Dedifferentiated amniotic fluid mesenchymal stem cell (primary cell): ENCODE results near the gene TDP1.

Experiments
- DNase-seq: peaks from one replicate; pipeline ENCODE4 v3.0.0-alpha.2; 2016; ENCODE audit errors: extremely low spot score

The TDP1 gene

DNA sequence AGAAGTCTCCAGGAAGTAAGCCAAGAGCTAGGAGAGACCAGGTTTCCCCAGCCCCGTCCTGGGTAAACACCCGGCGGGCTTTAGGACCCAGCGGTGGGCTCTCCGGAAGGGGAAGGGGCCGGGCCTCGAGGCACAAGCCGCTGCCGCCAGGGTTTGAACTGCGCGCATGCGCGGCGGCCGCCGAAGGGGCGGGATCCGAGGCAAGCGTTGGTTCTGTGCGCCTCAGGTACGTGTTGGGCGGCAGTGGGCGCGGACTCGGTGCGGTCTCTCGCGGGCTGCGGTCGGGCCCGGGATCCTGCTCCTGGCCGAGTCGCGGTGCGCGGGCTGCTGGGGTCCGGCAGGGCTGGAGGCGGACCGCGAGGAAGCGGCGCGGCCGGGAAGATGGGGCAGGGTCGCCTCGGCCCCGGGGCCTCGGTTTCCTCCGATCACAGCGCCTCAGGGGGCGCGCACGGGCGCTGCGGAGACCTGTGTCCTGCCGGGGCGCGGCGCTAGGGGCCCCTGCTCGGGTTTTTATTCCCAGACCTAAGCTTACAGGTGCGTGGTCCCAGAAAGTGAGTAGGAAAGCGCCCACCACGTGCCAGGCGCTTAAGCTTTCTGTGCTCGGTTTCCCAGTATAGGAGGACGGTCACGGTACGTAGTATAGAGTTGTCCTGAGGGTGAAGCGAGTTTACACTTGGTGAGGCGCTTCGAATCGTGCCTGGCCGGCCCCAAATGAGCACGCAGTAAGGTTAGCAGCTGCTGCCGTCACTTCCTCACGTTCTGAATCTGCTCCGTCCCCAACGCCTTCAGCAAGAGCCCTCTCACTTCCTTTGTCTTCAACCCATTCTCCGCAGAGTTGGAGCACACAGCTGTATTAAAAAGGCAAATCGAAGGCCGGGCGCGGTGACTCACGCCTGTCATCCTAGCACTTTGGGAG is at the start of gene TDP1:
Gene TDP1 (plus strand): TSS at position 183 of the 916 bp plus-strand sequence. CDS start 7,188 bp downstream, outside the sequence.
- peak; percentile 83 for DNase-seq

DNA sequence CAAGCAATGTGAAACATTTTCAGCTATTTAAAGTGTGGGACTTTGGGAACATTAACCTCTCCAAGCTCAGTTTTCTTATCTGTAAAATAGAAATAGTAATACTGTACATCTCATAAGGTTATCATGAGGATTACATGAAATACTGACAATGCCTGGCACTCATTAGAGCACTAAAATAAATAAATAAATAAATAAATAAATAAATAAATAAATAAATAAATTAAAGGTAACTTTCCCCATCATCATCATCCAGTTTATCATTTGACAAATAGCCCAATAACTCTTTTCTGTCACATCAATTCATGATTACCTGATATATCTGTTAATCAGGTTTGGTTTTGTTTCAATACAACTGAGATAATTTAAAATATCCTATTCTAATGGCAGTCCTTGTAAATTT is 49.7 kb upstream of the TDP1 start:
- DNase-seq, result no peak

DNA sequence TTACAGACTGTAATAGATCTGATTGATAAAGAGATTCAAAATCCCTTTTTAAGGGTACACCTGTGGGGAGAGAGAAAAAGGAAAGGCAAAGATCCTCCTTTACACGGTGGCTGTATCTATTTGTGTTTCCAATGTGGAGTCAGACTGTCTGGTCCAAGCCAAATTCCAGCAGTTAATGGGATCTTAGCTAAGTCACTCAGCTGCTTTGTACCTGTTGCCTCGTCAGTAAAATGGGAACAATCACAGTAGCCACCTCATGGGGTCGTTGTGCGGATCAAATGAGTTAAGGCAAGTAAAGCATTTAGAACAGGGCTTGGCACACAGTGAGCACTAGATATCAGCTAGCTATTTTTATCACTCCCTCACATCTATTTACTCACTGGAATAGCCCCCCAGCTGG is 48.1 kb upstream of the TDP1 start:
- no peak for DNase-seq

DNA sequence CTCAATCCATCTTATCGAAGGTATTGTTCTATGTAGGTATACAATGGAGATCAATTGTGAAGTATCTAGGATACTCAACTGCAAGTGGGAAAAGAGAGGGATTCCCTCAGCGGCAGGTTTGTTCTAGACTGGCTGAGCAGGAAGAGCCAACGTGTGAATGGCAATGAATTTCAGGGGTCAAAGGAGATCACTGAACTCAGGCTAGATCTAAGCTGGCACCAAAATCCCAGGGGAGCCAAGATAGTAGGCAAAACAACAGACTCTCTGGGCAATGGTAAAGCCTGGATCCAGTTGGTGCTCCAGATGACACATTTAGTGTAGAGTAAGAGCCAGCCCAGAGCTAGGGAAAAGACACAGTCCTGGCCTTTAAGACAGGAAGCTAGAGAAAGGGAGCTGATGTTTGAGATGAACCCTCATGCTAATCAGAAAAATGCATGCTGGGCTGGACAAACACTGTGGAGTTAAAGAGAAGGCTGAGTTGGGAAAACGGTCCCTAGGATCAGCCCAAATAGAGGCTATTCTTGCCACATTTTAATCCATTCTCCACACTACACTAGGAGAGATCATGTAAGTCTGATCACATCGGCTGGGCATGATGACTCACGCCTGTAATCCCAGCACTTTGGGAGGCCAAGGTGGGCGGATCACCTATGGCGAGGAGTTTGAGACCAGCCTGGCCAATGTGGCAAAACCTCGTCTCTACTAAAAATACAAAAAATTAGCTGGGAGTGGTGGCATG is 46.8 kb upstream of the TDP1 start:
- no peak for DNase-seq

DNA sequence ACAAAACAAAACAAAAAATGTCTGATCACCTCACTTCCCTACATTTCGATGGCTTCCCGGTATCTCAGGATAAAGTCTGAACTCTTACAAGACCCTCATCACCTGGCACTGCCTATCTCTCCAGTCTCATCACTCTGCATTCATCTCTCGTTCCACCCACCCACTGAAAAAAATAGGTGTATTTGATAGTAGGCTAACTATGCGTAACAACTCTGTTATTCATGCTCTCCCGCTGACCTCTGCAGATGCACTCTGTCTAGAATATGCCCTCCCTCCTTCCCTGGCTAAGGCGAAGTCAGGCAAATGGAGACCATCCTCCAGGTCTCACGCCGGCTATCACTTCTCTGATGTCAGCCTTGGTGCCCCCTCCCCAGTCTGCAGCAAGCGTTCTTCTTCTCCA is 46.1 kb upstream of the TDP1 start:
- no peak for DNase-seq

DNA sequence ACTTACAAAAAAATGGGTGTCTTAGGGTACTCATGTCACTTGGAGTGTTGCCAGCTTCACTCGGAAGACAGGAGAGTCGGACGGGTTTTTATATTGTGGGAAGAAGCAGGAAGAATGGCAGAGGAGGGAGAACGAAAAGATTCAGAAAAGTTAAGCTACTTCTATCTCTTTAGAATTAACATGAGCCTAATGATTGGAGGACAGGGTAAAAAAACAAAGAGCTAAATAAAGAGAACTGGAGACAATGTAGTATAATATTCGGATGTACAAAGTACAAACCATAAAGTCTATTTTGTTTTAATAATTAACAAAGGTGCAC is 45.1 kb upstream of the TDP1 start:
- DNase-seq, result no peak

DNA sequence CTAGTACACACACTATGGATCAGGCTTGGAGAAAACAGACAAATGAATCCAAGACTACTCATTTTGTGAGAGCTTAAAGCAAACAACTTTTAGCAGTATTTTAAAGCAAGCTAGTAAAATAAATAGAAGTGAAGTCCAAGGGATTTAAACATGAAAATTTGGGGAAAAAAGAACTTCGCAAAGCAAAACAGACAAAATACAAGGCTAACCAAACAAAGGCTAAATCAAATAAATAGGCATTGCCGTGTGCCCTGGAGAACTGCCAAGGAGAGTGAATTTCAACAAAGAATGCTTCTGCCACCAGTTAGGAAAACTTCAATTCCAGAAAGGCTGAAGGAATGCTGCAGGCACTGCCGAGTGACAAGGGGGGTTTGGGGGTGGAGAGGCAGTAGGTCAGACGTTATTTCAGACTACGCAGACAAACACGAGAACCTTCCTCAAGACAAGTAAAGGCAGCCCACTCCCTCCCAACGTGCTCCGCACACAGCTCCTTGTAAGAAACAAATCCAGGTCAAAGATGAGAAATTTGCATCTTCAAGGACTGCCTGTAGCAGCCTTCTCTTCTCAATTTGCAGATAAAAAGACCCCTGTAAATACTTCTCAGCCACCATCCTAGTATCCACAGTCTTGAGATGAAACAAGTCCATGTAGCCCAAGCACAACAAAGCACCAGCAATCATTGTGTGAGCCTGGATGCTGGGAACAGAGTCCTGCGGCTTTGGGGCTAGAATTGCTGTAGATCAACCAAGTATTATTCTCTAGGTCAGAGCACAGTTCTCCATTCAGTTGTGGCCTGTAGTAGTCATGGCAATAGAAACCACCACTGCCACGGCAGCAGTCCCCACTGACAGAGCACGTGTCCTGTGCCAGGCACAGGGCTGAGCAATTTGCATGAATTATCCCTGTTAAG is 44.5 kb upstream of the TDP1 start:
- peak; percentile 76 for DNase-seq

DNA sequence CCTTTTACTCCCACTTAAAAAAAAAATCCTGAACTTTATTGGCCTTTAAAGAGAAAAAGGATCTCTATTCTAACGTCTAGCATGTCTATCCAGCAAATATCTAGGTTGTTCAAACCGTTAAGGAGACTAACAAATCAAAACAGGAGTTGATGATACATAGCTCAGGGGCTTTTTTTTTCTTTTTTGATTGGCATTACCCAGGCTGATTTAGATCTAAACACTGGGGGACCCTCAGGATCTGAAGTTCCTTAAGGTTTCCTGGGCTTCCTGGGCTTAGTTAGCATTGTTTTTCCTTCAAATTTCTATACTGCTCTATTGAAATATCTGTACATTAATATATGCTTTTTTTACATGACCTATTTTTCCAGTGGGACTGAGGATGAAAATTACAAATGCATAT is 43.5 kb upstream of the TDP1 start:
- no peak for DNase-seq

DNA sequence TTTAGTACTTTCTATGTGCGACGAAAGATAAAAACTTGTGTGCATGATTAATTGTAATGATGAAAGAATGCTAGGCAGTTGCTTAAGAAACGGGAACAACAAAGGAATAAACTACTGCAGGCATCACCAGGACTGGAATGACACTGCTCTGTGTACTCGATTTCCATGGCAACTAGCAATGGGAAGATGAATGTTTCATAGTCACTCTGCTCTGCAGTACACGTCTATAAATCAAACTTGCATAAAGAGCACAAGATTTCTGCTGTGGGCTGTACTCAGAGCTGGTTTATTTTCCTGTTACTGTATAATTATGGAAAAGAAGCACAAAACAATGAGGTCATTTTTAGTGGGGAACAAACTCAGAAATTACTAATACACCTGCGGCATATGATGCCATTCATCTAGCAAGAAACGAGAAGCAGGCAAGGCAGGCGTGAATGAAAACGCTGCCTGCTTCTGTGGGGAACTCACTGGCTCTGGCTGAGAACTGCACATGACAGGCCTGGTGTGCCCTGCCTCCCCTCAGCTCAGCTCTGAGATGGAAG is 43.0 kb upstream of the TDP1 start:
- peak; percentile 97 for DNase-seq

DNA sequence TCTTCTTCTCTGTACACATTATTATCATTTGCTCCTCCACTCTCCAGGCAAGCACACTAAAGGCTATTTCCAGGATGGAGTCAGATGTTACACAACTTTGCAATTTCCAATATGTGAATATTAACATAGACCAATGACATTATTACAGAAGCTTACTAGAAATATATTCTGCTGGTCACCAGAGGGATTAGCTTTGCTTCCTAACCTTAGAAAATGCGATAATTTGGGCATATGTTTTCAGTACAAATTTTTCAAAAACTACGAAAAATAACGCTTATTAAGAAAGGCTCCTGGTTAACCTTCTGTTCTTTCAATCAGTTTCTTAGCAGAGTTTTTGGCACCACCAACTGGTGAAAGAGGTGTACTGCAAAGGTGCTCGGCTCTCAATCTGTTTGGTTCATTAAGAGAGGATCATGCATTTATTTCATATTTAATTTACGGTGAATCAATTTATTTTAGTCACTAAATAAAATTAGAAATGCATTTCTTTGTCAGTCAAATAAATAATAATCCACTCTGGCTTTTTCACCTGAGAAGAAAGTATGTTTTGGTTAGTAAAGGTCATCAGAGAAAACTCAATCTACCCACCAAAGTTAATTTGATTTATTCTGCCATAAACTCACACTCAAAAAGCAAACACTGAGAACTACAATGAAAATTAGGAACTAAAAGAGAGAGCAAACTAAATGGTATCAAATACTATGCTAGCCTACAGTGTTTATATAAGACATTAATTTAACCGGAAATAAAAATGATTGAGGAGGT is 40.4 kb upstream of the TDP1 start:
- DNase-seq, result peak; percentile 86

DNA sequence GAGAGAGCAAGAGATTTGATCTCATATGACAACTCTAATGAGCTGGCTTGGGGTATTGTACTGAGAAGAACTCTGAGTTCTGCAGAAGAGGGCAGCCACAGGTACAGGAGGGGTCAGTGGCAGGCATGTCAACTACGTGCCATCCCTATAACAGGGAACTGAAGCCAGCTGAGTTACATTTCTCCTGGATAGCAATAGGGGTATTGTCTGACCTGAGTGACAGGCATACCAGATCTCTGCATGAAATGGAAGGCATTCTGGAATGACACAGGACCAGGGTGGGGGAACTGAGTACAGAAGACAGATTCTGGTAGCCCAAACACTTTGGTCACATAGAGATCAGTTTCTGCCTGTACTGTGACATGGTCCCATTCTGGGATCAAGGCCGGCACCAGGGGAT is 37.0 kb upstream of the TDP1 start:
- DNase-seq, result no peak

DNA sequence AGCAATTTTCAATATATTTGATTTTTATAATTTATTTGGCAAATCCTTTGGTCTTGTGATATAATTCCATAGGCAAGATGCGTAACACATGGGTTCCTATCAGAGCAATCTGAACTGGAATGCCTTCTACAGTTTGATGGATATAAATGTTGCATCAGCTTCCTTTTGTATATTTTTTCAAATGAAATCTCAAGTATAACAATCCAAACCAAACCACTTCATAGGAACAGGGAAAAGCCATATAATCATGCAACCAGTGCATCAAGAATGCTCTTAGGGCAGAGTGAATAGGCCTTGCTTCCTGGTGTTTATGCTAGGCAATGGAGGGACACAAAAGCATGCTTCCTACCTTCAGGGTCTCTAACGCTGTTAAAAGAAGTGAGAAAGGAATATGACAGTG is 35.7 kb upstream of the TDP1 start:
- peak; percentile 49 for DNase-seq

DNA sequence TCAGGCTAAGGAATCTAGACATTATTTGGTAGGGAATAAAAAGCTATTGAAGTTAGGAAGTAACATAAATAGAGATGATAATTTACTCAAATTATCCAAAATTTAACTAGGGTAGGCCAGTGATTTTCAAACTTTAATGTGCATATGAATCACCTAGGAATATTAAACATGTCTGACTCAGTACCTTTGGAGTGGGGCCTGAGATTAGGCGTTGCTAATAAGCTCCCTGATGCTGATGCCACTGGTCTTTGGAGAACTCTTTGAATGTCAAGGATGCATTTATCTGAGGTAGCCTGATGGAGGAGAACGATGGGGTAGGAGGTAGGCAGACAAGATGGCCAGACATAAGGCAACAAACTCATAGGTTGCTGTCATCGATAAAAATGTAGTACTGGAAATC is 34.4 kb upstream of the TDP1 start:
- no peak for DNase-seq

DNA sequence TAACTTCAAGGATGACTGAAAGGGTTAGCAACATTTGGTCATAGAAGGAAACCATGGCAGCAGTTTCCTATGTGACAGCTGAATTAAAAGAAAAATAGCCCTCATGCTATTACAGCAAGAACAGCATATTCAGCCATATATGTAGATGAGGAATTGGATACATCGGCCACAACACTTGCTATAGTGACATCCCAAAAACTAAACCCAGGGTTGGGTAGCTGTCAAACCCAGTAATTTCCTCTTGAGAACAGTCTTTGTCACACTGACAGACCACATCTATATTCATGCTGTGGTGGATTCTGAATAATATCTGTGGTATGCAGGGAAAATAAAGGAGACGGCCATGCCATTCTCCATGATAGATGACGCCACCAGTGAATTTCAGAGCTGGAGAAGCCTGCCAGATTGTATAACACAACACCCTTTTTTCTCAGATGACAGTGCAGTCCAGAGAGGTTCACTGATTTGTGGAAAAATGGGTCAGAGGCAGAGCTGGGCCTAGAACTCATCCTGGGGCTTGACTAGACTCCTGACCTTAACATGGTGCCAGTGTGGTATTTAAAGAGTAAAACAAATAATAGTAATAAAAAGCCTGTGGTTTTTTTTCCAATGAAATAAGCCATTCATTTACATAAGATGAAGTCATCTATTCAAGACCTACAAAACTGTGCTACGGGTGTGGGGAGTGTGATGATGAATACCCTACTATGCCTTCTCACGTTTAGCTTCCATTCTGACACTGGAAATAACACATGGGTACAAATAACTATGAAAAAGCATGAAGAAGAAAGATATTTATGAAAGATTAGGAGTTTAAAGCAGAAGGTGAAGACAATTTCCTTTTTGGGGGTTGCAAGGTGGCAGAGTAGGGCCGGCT is 33.5 kb upstream of the TDP1 start:
- peak; percentile 87 for DNase-seq

DNA sequence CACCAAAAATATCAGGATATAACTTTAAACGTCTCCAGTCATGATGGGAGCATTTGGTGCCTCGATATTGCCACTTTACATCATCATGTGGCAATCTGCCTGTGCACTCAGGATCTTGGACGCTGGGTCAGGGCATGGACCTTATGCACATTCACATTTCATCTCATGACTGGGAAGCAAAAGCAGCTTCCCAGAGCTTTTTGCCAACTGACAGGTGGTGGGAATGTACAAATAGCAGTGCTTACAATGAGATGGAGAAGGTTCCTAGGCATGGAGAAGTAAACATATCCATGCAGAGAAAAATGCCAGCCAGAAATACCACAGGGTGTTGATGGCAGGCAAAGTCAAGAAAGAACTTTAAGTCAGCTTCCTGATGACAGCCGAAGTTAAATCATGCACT is 31.5 kb upstream of the TDP1 start:
- no peak for DNase-seq

DNA sequence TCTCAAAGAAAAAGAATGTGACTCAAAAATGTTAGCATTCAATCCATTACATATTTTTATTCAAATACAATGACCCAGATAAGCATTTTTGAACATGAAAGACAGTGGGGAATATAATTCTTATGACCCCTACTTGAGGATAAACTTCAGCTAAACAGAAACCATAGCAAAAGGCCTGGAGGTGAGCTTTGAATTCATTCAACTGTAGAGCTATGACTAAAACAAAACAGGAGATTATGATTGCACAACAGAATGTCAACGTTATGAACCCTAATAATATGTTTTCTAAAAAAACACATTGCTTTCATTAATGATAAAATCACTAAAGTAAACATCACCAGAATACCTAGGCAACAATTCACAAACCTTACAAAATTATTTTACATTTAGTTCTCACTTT is 29.0 kb upstream of the TDP1 start:
- no peak for DNase-seq

DNA sequence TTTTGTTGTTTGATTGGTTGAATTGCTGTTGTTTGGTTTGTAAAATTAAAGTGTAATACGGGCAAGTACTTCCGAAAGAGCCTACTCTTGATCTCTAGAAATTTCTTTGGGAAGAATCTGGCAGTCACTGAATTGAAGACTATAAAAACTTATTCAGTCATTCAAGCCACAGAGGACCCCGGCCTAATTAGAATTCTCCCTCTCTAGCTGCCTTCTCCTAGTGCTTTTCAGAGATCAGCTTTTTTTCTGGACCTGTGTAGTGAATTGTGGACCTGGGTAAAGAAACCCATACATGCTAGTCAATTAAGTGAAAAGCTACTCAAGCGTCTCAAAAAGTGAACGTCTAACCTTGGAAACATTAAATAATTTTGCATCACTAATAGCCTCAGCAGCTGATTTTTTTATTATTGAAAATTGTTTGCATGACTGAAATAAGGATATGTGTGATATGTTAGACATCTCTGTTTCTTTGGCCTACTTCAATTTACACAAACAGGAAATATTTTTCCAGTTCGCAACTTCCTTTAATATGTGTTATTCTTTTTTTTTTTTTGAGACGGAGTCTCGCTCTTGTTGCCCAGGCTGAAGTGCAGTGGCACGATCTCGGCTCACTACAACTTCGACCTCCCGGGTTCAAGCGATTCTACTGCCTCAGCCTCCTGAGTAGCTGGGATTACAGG is 28.4 kb upstream of the TDP1 start:
- DNase-seq, result no peak

DNA sequence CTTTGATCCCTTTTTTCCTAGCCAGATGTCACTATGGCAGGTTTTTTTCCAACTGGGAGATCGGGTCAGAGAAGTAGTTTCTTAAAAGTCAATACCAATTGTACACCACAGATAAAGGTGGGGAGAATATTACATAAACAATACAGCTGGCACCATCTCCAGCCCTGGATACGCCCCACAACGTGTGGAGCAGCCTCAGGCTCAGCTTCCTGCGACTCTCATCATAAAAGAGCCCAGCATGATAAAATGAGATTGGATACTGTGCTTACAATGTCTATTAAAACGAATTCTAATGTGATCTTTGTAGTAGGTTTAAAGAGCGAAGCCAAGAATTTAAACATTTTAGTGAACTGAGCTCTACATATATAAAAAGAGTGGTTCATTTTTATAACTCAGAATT is 22.7 kb upstream of the TDP1 start:
- no peak for DNase-seq

DNA sequence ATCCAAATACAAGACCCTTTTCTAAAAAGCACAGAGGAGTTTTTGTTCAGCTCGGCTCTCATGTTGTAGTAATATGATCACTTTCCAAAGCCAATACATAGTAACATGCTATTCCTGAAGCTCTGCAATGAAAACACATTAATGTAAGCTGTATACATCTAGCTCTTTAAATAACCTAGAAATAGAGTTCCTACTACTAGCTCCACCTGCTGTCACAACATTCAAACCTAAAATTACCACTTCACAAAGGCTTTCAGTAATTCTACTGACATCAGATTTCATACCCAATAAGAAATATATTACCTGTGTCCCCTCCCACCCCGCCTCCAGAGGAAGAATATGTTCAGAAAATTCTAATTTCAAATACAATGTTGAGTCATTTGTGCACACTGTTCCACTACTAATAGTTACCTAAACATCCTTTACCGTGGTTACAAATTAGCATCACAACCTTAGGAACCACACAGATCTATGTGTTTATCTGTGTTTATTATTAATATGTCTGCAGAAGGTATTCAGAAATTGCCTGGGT is 19.0 kb upstream of the TDP1 start:
- no peak for DNase-seq
